GM18517 (cell line): Measurements from ENCODE around the gene UHRF2.
"Not testable (repeated sequence)": the region's sequence is repeated elsewhere in the genome, so short reads cannot be mapped to it uniquely, and the experiment has no call there.

Experiments used
- ATAC-seq: cut with Tn5 transposase; IDR thresholded peaks from one replicate; pipeline ENCODE4 v1.9.1; 2021; ENCODE audit warnings: mild to moderate bottlenecking, moderate library complexity; ENCODE audit not compliant: unreplicated experiment

The UHRF2 gene, protein sequence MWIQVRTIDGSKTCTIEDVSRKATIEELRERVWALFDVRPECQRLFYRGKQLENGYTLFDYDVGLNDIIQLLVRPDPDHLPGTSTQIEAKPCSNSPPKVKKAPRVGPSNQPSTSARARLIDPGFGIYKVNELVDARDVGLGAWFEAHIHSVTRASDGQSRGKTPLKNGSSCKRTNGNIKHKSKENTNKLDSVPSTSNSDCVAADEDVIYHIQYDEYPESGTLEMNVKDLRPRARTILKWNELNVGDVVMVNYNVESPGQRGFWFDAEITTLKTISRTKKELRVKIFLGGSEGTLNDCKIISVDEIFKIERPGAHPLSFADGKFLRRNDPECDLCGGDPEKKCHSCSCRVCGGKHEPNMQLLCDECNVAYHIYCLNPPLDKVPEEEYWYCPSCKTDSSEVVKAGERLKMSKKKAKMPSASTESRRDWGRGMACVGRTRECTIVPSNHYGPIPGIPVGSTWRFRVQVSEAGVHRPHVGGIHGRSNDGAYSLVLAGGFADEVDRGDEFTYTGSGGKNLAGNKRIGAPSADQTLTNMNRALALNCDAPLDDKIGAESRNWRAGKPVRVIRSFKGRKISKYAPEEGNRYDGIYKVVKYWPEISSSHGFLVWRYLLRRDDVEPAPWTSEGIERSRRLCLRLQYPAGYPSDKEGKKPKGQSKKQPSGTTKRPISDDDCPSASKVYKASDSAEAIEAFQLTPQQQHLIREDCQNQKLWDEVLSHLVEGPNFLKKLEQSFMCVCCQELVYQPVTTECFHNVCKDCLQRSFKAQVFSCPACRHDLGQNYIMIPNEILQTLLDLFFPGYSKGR

DNA sequence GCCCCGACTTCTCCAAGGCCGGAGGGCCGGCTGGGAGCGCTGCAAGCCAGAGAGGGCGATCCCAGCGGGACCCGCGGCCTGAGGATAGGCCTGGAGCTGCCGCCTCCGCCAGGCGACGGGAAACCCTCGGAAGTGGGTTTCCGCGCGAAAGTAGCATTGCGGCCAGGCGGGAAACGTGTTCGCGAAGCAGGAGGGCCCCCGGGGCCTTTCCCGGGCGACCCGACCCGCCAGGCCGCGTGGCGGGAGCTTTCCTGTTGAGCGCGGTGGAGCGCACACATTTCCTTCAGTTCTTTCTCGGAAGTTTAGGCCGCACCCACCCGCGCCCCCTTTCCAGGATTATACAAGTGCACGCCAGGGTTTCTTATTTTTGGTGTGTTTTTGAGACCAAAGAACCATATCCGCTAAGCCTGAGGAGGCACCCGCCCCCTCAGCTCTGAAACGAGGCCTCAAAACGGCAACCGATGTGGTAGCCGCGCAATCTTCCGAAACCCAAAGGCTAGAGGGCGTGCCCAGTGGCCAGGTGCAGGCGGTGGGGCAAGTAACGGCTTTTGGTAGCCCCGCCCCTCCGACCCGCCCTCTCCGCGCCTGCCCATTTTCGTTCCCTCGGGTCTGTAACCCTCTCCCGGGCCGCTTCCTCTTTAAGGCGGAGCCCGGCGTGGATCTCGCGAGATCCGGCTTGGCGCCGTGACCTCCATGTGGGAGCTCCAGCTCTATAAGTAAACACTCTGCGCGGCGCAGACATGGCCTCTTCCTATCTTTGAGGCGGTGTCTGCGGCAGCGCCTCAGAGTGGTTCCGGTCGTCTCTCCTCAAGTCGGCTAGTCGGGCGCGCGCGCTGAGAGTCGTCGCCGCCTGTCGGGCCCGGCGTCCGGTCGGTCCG is at the start of gene UHRF2:
TSS of gene UHRF2 (plus strand) at position 713 of the 878 bp plus-strand sequence. CDS start 292 bp downstream, outside the sequence.
- peak; percentile 82 for ATAC-seq

- ATAC-seq: no peak
Observed at GRCh38 chr9:6367128-6367890, 45.7 kb upstream of the UHRF2 start.

DNA sequence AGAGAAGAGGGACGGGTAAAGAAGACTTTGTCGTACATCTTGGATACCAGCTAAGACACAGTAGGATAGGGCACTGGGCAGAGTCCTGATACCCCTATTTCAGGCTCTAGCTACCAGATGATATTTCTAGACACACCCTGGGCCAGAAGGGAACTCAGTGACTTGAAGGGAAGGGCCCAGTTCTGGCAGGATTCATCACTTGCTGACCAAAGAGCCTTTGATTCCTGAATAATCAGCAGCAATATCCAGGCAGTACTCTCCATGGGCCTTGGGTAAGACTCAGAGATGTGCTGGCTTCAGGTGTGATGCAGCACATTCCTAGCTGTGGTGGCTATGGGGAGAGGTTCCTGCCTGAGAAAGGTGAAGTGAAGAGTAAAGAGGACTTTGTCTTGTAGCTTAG is 44.2 kb upstream of the UHRF2 start:
- no peak for ATAC-seq

DNA sequence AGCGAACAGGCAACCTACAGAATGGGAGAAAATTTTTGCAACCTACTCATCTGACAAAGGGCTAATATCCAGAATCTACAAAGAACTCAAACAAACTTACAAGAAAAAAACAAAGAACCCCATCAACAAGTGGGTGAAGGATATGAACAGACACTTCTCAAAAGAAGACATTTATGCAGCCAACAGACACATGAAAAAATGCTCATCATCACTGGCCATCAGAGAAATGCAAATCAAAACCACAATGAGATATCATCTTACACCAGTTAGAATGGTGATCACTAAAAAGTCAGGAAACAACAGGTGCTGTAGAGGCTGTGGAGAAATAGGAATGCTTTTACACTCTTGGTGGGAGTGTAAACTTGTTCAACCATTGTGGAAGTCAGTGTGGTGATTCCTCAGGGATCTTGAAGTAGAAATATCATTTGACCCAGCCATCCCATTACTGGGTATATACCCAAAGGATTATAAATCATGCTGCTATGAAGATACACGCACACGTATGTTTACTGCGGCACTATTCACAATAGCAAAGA is 31.5 kb upstream of the UHRF2 start:
- ATAC-seq: not testable (repeated sequence)

DNA sequence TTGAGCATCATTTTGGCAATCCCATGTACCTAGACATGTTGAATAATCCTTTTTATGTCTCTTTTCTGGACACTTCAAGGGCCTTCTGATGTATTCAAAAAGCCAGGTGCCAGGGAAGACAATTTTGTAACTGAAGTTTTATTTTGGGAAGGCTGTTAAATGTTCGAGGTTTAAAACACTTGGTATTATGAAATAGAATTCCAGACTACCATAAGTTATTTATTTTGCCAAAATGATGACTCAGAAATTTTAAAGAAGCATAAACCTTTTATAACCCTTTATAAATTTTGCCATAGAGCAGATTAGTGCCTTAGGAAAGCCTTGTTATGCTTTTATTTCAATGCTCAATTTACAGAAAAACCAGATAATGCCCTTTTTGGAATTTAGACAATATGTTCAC is 30.3 kb upstream of the UHRF2 start:
- no peak for ATAC-seq

GRCh38 chr9:6383551-6384225 is 29.3 kb upstream of the UHRF2 start:
- ATAC-seq: no peak

- no peak for ATAC-seq
Observed at GRCh38 chr9:6384732-6385131, 28.3 kb upstream of the UHRF2 start.

- no peak for ATAC-seq
Observed at GRCh38 chr9:6399071-6399470, 13.9 kb upstream of the UHRF2 start.

DNA sequence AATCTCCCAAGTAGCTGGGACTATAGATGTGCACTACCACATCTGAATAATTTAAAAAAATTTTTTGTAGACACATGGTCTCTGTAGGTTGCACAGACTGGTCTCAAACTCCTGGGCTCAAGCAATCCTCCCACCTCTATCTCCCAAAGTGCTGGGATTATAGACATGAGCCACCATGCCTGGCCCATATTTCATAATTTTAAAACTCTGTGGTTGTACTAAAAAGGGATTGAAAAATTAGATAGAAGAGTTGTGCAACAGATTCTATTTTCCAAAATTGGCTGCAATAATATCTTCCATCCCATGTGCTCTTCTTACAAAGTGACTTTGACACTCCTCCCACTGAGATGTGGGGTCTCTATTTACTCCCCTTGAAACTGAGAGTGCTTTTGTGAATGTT is 7.6 kb upstream of the UHRF2 start:
- no peak for ATAC-seq

GRCh38 chr9:6407778-6408177 is 5.2 kb upstream of the UHRF2 start:
- ATAC-seq: no peak

DNA sequence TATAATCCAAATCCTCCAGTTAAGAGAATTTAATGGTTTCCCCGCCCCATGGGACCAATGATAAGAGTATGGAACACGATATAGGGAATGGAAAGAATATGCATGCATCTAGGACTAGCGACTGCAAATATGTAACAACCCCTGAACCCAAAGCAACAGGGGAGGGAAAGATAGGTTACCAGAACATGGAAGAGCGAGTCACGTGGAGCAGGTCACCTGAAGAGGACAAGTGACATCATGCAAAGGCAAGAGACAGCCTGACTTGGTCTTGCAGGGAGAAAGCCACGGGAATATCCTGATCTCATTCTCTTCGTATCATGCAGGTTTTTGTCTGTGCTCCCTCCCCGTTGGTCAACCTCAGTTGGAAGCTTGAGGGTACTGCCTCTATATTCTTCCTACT is 4.7 kb upstream of the UHRF2 start:
- ATAC-seq: no peak

- ATAC-seq: no peak
Observed at GRCh38 chr9:6409811-6410210, 3.2 kb upstream of the UHRF2 start.

DNA sequence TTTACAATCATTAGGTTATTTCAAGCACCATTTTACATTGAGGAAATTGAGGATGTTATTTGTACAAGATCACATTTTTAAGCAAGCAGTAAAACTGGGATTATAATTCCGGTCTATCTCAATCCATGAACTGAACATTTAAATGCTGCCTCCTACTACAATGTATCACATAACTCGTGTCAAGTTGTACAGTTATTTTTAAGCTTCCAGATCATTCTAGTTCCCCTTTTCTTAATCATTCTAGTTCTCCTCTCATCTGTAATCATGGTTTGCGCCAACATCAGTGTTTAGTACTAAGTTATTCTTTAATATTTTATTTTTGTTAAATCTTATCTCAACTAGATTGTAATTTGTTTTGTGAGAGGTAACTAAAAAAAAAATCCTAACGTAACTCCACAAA is 2.4 kb upstream of the UHRF2 start:
- ATAC-seq: no peak

GRCh38 chr9:6413365-6414246 is 607 bp downstream of the UHRF2 start:
- peak; percentile 7 for ATAC-seq

DNA sequence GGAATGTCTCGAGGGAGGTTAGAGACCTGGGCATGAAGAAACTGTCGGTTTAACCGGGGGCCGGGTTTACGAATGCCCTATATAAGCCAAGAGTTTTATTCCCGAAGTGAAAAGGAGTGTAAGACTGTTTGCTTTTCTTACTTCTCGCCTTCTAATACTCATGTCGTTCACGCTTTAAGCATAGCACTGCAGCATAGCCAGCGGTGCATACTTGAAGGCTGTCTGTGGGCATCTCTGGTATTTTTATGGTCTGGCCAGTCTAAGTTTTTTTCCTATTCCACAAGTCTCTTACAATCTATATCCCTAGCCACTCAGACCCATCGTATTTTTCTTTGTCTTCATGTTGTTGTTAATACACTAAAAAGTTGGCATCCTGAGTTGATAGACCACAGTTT is 1.2 kb downstream of the UHRF2 start:
- no peak for ATAC-seq

- ATAC-seq: no peak
Observed at GRCh38 chr9:6415266-6415665, 2.3 kb downstream of the UHRF2 start.

- ATAC-seq: no peak
Observed at GRCh38 chr9:6417186-6417585, 4.2 kb downstream of the UHRF2 start.

- ATAC-seq: no peak
Observed at GRCh38 chr9:6418764-6419163, 5.8 kb downstream of the UHRF2 start.

- ATAC-seq: no peak
Observed at GRCh38 chr9:6424940-6425339, 11.9 kb downstream of the UHRF2 start.
